ENCODE results near the gene PTCH1. TPM values are rescaled to one million over a fixed set of nuclear protein-coding genes. Genes with fewer than 3 reads are reported as not detected.

The PTCH1 gene
- total and polyA plus RNA-seq, 8 donors: 5.4 to 22.6 (median 14.7) TPM

DNA sequence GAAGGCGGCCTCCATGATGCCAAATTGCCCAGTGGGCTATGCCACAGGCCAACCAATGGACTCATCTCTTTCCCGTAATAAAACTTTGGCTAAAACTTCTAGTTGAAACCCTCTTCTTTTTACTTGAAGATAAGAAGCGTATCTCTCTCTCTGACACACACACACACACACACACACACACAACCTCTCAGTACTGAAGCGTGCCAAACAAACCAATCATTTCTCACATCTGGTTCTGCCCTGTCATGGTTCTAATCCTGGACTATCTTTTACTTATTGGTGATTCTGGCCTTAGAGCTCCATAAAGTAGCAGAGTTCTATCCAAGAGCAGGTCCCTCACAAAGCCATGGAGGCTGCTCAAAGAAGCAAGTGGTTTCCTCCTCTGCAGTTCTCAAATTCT lies 64.6 kb downstream of the PTCH1 start:
- Histone ChIP-seq H3K27ac (no peak overlapping the region), H3K4me3 (no peak overlapping the region), H3K36me3 (peaks cover 0 to 55% (median 7%) of the 10 kb centered on the region in 3 donors), H3K4me1 (no peaks in the 10 kb centered on the region), H3K27me3 (no peaks in the 10 kb centered on the region), H3K9me3 (no peaks in the 10 kb centered on the region)
- FAIRE-seq (no peak), DNase-seq (no peak), ATAC-seq (no peak)
- 89 to 94% methylated on average over 4 of the region's 4 CpGs for WGBS, 2 donors
- intact Hi-C loops (cut with DNase I): no loop called here
- TF ChIP-seq, protein P1, sequence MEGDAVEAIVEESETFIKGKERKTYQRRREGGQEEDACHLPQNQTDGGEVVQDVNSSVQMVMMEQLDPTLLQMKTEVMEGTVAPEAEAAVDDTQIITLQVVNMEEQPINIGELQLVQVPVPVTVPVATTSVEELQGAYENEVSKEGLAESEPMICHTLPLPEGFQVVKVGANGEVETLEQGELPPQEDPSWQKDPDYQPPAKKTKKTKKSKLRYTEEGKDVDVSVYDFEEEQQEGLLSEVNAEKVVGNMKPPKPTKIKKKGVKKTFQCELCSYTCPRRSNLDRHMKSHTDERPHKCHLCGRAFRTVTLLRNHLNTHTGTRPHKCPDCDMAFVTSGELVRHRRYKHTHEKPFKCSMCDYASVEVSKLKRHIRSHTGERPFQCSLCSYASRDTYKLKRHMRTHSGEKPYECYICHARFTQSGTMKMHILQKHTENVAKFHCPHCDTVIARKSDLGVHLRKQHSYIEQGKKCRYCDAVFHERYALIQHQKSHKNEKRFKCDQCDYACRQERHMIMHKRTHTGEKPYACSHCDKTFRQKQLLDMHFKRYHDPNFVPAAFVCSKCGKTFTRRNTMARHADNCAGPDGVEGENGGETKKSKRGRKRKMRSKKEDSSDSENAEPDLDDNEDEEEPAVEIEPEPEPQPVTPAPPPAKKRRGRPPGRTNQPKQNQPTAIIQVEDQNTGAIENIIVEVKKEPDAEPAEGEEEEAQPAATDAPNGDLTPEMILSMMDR (IDR thresholded peaks at IDR 0.05): no peak

DNA sequence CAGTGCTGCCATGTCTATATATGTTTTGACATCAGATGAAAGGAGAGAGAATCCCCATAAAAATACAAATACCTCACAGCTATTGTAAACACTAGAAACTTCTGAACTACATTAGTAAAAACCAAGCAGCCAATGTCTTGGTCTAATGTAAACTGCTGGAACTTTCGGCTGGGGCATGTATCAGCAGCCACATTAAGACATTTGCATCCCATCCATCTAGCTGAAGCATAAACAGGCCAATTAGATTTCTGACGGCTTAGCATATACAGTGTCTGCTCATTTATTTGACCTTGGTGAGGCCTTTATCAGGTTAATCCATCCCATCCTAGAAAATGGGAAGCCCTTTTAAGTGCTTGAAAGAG lies 65.7 kb downstream of the PTCH1 start:
- TF ChIP-seq, protein P1 (IDR thresholded peaks at IDR 0.05): no peak
- ATAC-seq (no peak), FAIRE-seq (no peak), DNase-seq (no peak)
- Histone ChIP-seq H3K27ac (no peak overlapping the region), H3K36me3 (peaks cover 0 to 58% (median 7%) of the 10 kb centered on the region in 3 donors), H3K27me3 (no peaks in the 10 kb centered on the region), H3K4me1 (no peaks in the 10 kb centered on the region), H3K9me3 (no peaks in the 10 kb centered on the region), H3K4me3 (no peak overlapping the region)
- intact Hi-C loops (cut with DNase I): no loop called here
- WGBS, 2 donors: 87 to 92% methylated on average over 2 of the region's 2 CpGs

DNA sequence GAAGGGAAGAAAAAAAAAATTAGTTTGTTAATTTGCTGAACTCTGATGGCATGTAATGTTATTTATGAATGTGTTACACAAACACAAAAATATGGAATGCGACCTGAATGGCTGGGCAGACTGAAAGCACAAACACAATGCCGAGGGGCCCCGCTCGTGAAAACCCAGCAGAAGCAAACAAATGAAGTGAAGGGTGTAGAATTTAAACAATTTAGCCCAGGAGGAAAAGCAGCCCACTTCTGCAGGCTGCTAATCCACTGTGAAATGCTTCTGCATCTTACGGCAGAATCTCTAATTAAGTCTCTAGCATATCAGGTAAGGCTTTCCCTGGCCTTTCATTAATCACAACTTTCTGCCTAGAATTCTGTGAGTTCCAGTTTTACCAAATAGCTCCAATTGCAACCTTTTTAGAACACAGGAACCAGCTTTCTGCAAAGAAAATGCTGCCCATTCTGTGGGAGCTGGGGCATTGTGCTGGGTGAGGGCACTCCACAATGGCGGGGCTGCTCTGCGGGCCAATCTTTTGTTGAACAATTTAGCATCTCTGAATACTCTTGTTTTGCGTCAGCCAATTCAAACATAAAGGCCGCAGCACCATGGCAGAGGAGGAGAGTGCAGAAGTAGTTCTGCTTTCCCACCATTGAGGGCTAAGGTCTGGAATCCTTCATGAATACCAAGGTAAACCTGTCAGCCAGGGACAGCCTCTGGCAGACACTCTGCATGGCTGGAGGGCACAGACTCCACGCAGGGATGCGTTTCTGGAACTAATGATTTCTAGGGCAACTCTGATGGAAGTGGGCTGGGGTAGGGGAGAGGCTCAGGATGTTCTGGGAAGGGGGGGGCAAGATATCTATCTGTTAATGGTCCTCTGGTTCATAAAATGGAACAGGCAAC lies 66.4 kb downstream of the PTCH1 start:
- Histone ChIP-seq H3K27ac (no peak overlapping the region), H3K9me3 (no peaks in the 10 kb centered on the region), H3K4me3 (no peak overlapping the region), H3K4me1 (no peaks in the 10 kb centered on the region), H3K36me3 (peaks cover 0 to 60% (median 7%) of the 10 kb centered on the region in 3 donors), H3K27me3 (no peaks in the 10 kb centered on the region)
- TF ChIP-seq, protein P1 (IDR thresholded peaks at IDR 0.05): no peak
- 92% methylated on average over 11 of the region's 11 CpGs for WGBS, 2 donors
- ATAC-seq (no peak), FAIRE-seq (no peak), DNase-seq (no peak)
- intact Hi-C loops (cut with DNase I): no loop called here

DNA sequence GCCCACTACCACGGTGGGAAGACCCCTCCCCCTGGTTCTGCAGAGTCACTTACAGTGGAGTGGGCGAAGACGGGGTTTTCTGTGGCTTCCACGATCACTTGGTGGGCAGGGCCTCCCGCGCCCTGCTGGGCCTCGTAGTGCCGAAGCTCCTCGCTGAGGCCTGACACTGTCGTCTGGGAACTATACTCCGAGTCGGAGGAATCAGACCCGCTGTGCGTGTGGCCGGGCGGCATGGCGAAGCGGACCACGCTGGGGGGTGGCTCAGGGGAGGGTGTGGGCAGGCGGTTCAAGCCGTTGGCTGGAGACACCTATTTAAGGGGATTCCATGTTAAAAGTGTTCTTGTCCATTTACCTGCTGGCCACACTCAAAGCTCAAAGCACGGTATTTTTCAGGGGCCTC lies 67.8 kb downstream of the PTCH1 start:
- no peak overlapping the region for H3K4me3 ChIP-seq
- TF ChIP-seq, protein P1 (IDR thresholded peaks at IDR 0.05): no peak
- H3K36me3 ChIP-seq: peaks cover 0 to 57% (median 7%) of the 10 kb centered on the region in 3 donors
- 92% methylated on average over 22 of the region's 22 CpGs for WGBS, 2 donors
- intact Hi-C loops (cut with DNase I): no loop called here
- FAIRE-seq (no peak), ATAC-seq (no peak), DNase-seq (peak in 1 of 6 donors; percentile 47)
- H3K4me1 ChIP-seq: no peaks in the 10 kb centered on the region
- H3K27ac ChIP-seq: no peak overlapping the region
- no peaks in the 10 kb centered on the region for H3K9me3 ChIP-seq
- H3K27me3 ChIP-seq: no peaks in the 10 kb centered on the region

Measured in pancreas (tissue), 10 donors.